K562 (cell line): ENCODE data around the gene DCAF16. TPM values are rescaled to one million over a fixed set of nuclear protein-coding genes. Genes with fewer than 3 reads are reported as not detected.

Experiments
- CBX5 ChIP-seq: IDR thresholded peaks from 2 replicates; pipeline ENCODE4 v1.6.1; 2014; ENCODE audit warnings: low read depth, borderline replicate concordance
- CHAMP1 ChIP-seq: fragments of 450-650 bp; IDR thresholded peaks from 2 replicates; pipeline ENCODE4 v1.6.1; 2016; ENCODE audit warnings: mild to moderate bottlenecking
- DEAF1 ChIP-seq: fragments of 450-650 bp; formaldehyde crosslinking; IDR thresholded peaks from 2 replicates; pipeline ENCODE4 v1.4.0; 2020; ENCODE audit warnings: mild to moderate bottlenecking, moderate library complexity
- EP300 ChIP-seq: IDR thresholded peaks from 2 replicates; pipeline ENCODE4 v1.6.1; 2012; ENCODE audit warnings: low read length, improper control_type of control experiment
- ETV5 ChIP-seq: sonication (generic); formaldehyde crosslinking; IDR thresholded peaks from 2 replicates; pipeline ENCODE4 v1.4.0; 2020; ENCODE audit warnings: low read depth, mild to moderate bottlenecking, missing genetic modification reagents
- FOXK2 ChIP-seq, 2 experiments: fragments of 450-650 bp; IDR thresholded peaks in 1 of 2; conservative IDR thresholded peaks in 1 of 2; 2 replicates each; pipeline ENCODE4 v1.6.1; 2016; ENCODE audit warnings: low read depth in 2 of 2, mild to moderate bottlenecking in 1 of 2
- KAT8 ChIP-seq: fragments of 450-650 bp; IDR thresholded peaks from 2 replicates; pipeline ENCODE4 v1.6.1; 2016; ENCODE audit warnings: low read depth, mild to moderate bottlenecking
- NBN ChIP-seq: fragments of 450-650 bp; IDR thresholded peaks from 2 replicates; pipeline ENCODE4 v1.6.1; 2016; ENCODE audit warnings: low read depth, mild to moderate bottlenecking
- NFIX ChIP-seq: fragments of 250-450 bp; sonication (Bioruptor Pico); IDR thresholded peaks from 2 replicates; pipeline ENCODE4 v1.4.0; 2020; ENCODE audit warnings: low read depth, mild to moderate bottlenecking, moderate library complexity
- PTRF ChIP-seq: fragments of 450-650 bp; IDR thresholded peaks from 2 replicates; pipeline ENCODE4 v1.6.1; 2016; ENCODE audit warnings: mild to moderate bottlenecking, missing genetic modification characterization, missing compliant biosample characterization
- THRAP3 ChIP-seq: fragments of 450-650 bp; IDR thresholded peaks from 2 replicates; pipeline ENCODE4 v1.6.1; 2016; ENCODE audit warnings: mild to moderate bottlenecking, inconsistent platforms, borderline replicate concordance
- ZNF263 ChIP-seq: sonication (generic); formaldehyde crosslinking; IDR thresholded peaks from 2 replicates; pipeline ENCODE4 v1.8.0; 2022; ENCODE audit warnings: mild to moderate bottlenecking, missing genetic modification reagents, borderline replicate concordance
- ZNF639 ChIP-seq, 2 experiments: fragments of 200-800 bp in 1 of 2; sonication (Bioruptor generic) in 1 of 2; sonication (generic) in 1 of 2; formaldehyde crosslinking in 1 of 2; IDR thresholded peaks in 1 of 2; conservative IDR thresholded peaks in 1 of 2; 2 replicates each; pipeline versions ENCODE4 v1.5.0 to v1.6.1; 2016 to 2020; ENCODE audit warnings: missing compliant biosample characterization in 1 of 2, missing genetic modification characterization in 1 of 2, missing genetic modification reagents in 1 of 2
- polyA plus RNA-seq, 8 experiments: library from polyadenylated mRNA; depleted of rRNA in 4 of 8; stranded (reverse) in 5 of 8; unstranded in 3 of 8; fragments of >200 nt; fragmentation: Nextera tagmentation in 2 of 8; fragmentation: Illumina TruSeq in 1 of 8; extraction: Ambion mirVana in 2 of 8; extraction: Trizol in 1 of 8; gene quantifications; 2 replicates each; pipeline versions ENCODE4 v1.2.1 to v1.2.3, GENCODE V29; 2011 to 2014; ENCODE audit warnings: inconsistent platforms in 1 of 8, missing spikeins in 1 of 8
- total RNA-seq, 7 experiments: library from RNA; depleted of rRNA in 6 of 7; stranded (reverse); fragments of >200 nt in 6 of 7; fragmentation: Illumina TruSeq in 2 of 7; extraction: Trizol in 2 of 7; gene quantifications; 2 replicates each; pipeline versions ENCODE4 v1.2.1 to v1.2.3, GENCODE V29; 2011 to 2021; ENCODE audit warnings: low replicate concordance in 1 of 7
- TF ChIP-seq, protein P1 (sequence below): fragments of 450-650 bp; formaldehyde crosslinking; conservative IDR thresholded peaks from 2 replicates; pipeline ENCODE4 v1.4.0; 2022; ENCODE audit warnings: mild to moderate bottlenecking, missing genetic modification characterization
- TF ChIP-seq, protein P2 (sequence below): fragments of 250-450 bp; sonication (Bioruptor Pico); IDR thresholded peaks from 2 replicates; pipeline ENCODE4 v1.4.0; 2020; ENCODE audit warnings: borderline replicate concordance

DCAF16 gene
- total and polyA plus RNA-seq, 9 of the 15 experiments (the other 6 are each of a cell fraction or from before 2014, with no cell fraction given), result 20.5 to 82.8 (median 67.8) TPM

GRCh38 chr4:17810260-17811077, at the start of gene DCAF16, which contains the start of gene NCAPG (continued):
- TF ChIP-seq CHAMP1, result no peak; the same call in none of the 2 replicates
- peak; percentile 24 to 53; a peak in 3 of 4 replicates for TF ChIP-seq FOXK2 (conservative IDR thresholded peaks at IDR 0.05 in 1 of 2, IDR thresholded peaks at IDR 0.05 in 1 of 2; ENCODE audit: low read depth in 2 of 2)
- TF ChIP-seq PTRF, result no peak
- TF ChIP-seq EP300, result no peak
- 0 out of 4 replicates have a peak, but pooled peaks of 1 of the 2 experiments have one; percentile 10 for TF ChIP-seq ZNF639 (CRISPR knock-in tag; conservative IDR thresholded peaks at IDR 0.05 in 1 of 2, IDR thresholded peaks at IDR 0.05 in 1 of 2)
- TF ChIP-seq, protein P1, sequence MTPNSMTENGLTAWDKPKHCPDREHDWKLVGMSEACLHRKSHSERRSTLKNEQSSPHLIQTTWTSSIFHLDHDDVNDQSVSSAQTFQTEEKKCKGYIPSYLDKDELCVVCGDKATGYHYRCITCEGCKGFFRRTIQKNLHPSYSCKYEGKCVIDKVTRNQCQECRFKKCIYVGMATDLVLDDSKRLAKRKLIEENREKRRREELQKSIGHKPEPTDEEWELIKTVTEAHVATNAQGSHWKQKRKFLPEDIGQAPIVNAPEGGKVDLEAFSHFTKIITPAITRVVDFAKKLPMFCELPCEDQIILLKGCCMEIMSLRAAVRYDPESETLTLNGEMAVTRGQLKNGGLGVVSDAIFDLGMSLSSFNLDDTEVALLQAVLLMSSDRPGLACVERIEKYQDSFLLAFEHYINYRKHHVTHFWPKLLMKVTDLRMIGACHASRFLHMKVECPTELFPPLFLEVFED (CRISPR knock-in tag), result no peak
- no peak for TF ChIP-seq KAT8
- TF ChIP-seq, protein P2, sequence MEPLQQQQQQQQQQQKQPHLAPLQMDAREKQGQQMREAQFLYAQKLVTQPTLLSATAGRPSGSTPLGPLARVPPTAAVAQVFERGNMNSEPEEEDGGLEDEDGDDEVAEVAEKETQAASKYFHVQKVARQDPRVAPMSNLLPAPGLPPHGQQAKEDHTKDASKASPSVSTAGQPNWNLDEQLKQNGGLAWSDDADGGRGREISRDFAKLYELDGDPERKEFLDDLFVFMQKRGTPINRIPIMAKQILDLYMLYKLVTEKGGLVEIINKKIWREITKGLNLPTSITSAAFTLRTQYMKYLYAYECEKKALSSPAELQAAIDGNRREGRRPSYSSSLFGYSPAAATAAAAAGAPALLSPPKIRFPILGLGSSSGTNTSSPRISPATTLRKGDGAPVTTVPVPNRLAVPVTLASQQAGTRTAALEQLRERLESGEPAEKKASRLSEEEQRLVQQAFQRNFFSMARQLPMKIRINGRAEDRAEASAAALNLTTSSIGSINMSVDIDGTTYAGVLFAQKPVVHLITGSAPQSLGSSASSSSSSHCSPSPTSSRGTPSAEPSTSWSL, result no peak
- TF ChIP-seq NFIX (CRISPR knock-in tag), result 0 out of 2 replicates have a peak, but pooled peaks have one; percentile 12
- peak; percentile 87 for TF ChIP-seq ETV5 (CRISPR knock-in tag)
- TF ChIP-seq NBN, result no peak
- no peak for TF ChIP-seq THRAP3
- TF ChIP-seq CBX5, result no peak
- no peak; the same call in 1 of the 2 replicates for TF ChIP-seq ZNF263
- no peak for TF ChIP-seq DEAF1 (CRISPR knock-in tag)
